SK-N-SH treated with all-trans-retinoic acid at 6 μM for 48 hours (cell line): Measurements from ENCODE around the gene CHRNB1.

Source experiments
- PPARA ChIP-seq: fragments of 250-450 bp; sonication (Bioruptor Pico); IDR thresholded peaks from 2 replicates; pipeline ENCODE4 v1.5.0; 2020; ENCODE audit warnings: mild to moderate bottlenecking, borderline replicate concordance
- TOX ChIP-seq: fragments of 250-450 bp; sonication (Bioruptor Pico); IDR thresholded peaks from 2 replicates; pipeline ENCODE4 v1.8.0; 2021; ENCODE audit warnings: mild to moderate bottlenecking, moderate library complexity, borderline replicate concordance
- TF ChIP-seq, protein P1 (sequence below): fragments of 250-450 bp; sonication (Bioruptor Pico); IDR thresholded peaks from 2 replicates; pipeline ENCODE4 v1.5.1; 2020; ENCODE audit warnings: low read depth, mild to moderate bottlenecking, moderate library complexity

DNA sequence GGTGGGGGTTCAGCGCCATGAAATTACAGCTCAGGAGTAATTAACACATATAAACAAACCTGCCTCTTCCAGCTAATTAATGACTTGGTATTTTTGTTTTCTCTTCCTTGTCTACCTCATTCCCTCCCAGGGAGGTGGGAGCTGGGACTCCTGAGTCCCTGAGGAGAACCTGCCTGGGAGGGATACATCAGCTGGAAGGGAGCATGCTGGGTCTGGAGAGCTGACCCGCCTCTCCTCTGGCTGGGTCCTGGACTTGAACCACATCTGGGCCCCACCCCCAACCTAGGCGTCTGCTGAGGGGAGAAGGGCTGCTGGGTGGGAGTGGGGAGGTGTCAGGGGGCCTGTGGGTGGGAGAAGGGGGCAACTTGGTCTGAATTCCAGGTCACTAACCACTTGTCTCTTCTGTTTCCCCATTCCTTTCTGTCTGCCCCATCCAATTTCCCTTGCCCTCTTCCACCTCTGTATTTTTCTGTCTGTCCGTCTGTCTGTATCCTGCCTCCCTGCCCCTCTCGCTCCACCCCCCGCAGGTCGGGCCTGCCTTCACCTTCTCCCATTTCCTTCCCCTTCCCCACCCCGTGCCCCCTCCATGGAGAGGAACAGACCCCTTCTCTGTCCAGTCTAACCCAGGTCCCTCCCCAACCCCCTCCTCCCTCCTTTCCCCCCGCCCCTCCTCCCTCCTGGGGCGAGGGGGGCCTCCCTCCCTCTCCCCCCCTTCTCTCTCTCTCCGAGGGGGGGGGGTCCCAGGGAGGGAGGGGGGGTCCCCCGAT lies 37.2 kb upstream of the CHRNB1 start, which contains the start of gene NLGN2:
- no peak for TF ChIP-seq TOX
- TF ChIP-seq, protein P1, sequence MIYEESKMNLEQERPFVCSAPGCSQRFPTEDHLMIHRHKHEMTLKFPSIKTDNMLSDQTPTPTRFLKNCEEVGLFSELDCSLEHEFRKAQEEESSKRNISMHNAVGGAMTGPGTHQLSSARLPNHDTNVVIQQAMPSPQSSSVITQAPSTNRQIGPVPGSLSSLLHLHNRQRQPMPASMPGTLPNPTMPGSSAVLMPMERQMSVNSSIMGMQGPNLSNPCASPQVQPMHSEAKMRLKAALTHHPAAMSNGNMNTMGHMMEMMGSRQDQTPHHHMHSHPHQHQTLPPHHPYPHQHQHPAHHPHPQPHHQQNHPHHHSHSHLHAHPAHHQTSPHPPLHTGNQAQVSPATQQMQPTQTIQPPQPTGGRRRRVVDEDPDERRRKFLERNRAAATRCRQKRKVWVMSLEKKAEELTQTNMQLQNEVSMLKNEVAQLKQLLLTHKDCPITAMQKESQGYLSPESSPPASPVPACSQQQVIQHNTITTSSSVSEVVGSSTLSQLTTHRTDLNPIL (CRISPR knock-in tag) = no peak
- TF ChIP-seq PPARA (CRISPR knock-in tag) = no peak
